22Rv1 (cell line): ENCODE measurements around the gene APH1B.

Experiments used
- H3K27ac ChIP-seq: fragments of 450-650 bp; 2 replicates; pipeline ENCODE4 v1.5.1; 2017
- CTCF ChIP-seq: fragments of 450-650 bp; IDR thresholded peaks from 2 replicates; pipeline ENCODE4 v1.5.1; 2017; ENCODE audit warnings: mild to moderate bottlenecking
- ZFX ChIP-seq: fragments of 450-650 bp; IDR thresholded peaks from 2 replicates; pipeline ENCODE4 v1.6.1; 2017; ENCODE audit warnings: antibody characterized with exemption, borderline replicate concordance

APH1B gene

GRCh38 chr15:63264688-63265293, 12.6 kb upstream of the APH1B start:
- no peak for TF ChIP-seq CTCF
- no peak for TF ChIP-seq ZFX
- H3K27ac ChIP-seq, result no peak overlapping the region

- no peak for TF ChIP-seq CTCF
- TF ChIP-seq ZFX, result no peak
- no peak overlapping the region for H3K27ac ChIP-seq
These were observed 3.0 kb upstream of the APH1B start for GRCh38 chr15:63274427-63274826.

- TF ChIP-seq ZFX (no peak), CTCF (no peak)
These were observed 915 bp upstream of the APH1B start for GRCh38 chr15:63276342-63277037.

GRCh38 chr15:63277893-63278456, 570 bp downstream of the APH1B start:
- TF ChIP-seq CTCF, result no peak
- TF ChIP-seq ZFX, result no peak
- H3K27ac ChIP-seq, result no peak overlapping the region

More at GRCh38 chr15:63276342-63277037, 915 bp upstream of the APH1B start:
- H3K27ac ChIP-seq, result no peak overlapping the region

GRCh38 chr15:63283126-63283525, 5.7 kb downstream of the APH1B start:
- no peak for TF ChIP-seq ZFX
- TF ChIP-seq CTCF, result no peak
- no peak overlapping the region for H3K27ac ChIP-seq

- no peak for TF ChIP-seq CTCF
- no peak for TF ChIP-seq ZFX
- H3K27ac ChIP-seq, result no peak overlapping the region
These were observed 6.9 kb downstream of the APH1B start for GRCh38 chr15:63284335-63284734.

- no peak overlapping the region for H3K27ac ChIP-seq
- TF ChIP-seq ZFX, result no peak
- no peak for TF ChIP-seq CTCF
These were observed 9.7 kb downstream of the APH1B start for GRCh38 chr15:63287109-63287508.
